Neuronal stem cell (in vitro differentiated cells): Measurements from ENCODE around the gene TFE3.
A peak's percentile ranks its signal among the peaks of the same experiment; 100 is the strongest.

Source experiments
- DNase-seq: peaks from one replicate; pipeline ENCODE4 v3.0.0-alpha.2; 2013; ENCODE audit warnings: low spot score
- H2AFZ ChIP-seq: one replicate; pipeline ENCODE4 v1.6.1; 2013; ENCODE audit warnings: mild to moderate bottlenecking, low read length, inconsistent platforms
- H2AK5ac ChIP-seq: 2 replicates; pipeline ENCODE4 v1.6.1; 2013; ENCODE audit warnings: low read depth, mild to moderate bottlenecking, inconsistent platforms, low read length, moderate library complexity, mixed read lengths
- H2BK120ac ChIP-seq: 2 replicates; pipeline ENCODE4 v1.6.1; 2013; ENCODE audit warnings: low read depth, mild to moderate bottlenecking, inconsistent platforms, low read length, moderate library complexity, mixed read lengths
- H2BK12ac ChIP-seq: one replicate; pipeline ENCODE4 v1.6.1; 2013; ENCODE audit warnings: low read length, inconsistent platforms
- H2BK15ac ChIP-seq: 2 replicates; pipeline ENCODE4 v1.6.1; 2013; ENCODE audit warnings: mild to moderate bottlenecking, low read length, inconsistent platforms, mixed read lengths
- H2BK5ac ChIP-seq: one replicate; pipeline ENCODE4 v1.6.1; 2013; ENCODE audit warnings: inconsistent platforms, mild to moderate bottlenecking, low read length, moderate library complexity
- H3K14ac ChIP-seq: one replicate; pipeline ENCODE4 v1.6.1; 2013; ENCODE audit warnings: low read length, inconsistent platforms
- H3K18ac ChIP-seq: 2 replicates; pipeline ENCODE4 v1.6.1; 2013; ENCODE audit warnings: low read length, inconsistent platforms
- H3K23ac ChIP-seq: 2 replicates; pipeline ENCODE4 v1.6.1; 2013; ENCODE audit warnings: low read depth, mild to moderate bottlenecking, mixed read lengths, low read length, inconsistent platforms; ENCODE audit not compliant: poor library complexity
- H3K27ac ChIP-seq: replicated peaks from 3 replicates; pipeline ENCODE4 v1.5.1; 2013; ENCODE audit warnings: low read length, inconsistent platforms
- H3K27me3 ChIP-seq, 3 experiments: 2 replicates each; pipeline ENCODE4 v1.6.1; 2013; ENCODE audit warnings: low read length in 3 of 3, mild to moderate bottlenecking in 2 of 3, inconsistent platforms in 1 of 3, low read depth in 1 of 3, mixed read lengths in 1 of 3, moderate library complexity in 1 of 3; ENCODE audit not compliant: control insufficient read depth in 3 of 3, insufficient read depth in 3 of 3
- H3K36me3 ChIP-seq, 2 donors: replicated peaks in 1 of 2; 2 replicates each; pipeline ENCODE4 v1.6.1; 2013; ENCODE audit warnings: low read length in 2 of 2; ENCODE audit not compliant: control insufficient read depth in 2 of 2, insufficient read depth in 2 of 2
- H3K4ac ChIP-seq: 2 replicates; pipeline ENCODE4 v1.6.1; 2013; ENCODE audit warnings: inconsistent platforms, mild to moderate bottlenecking, low read length, moderate library complexity
- H3K4me1 ChIP-seq, 2 donors: 1 replicate in 1 of 2; 2 replicates in 1 of 2; pipeline ENCODE4 v1.6.1; 2013; ENCODE audit warnings: low read length in 2 of 2, low read depth in 1 of 2; ENCODE audit not compliant: control insufficient read depth in 2 of 2, insufficient read depth in 1 of 2
- H3K4me2 ChIP-seq: one replicate; pipeline ENCODE4 v1.6.1; 2013; ENCODE audit warnings: mild to moderate bottlenecking, low read length, inconsistent platforms; ENCODE audit not compliant: insufficient read depth, poor library complexity, severe bottlenecking
- H3K4me3 ChIP-seq, 2 donors: 2 replicates each; pipeline ENCODE4 v1.5.1; 2013; ENCODE audit warnings: low read length in 2 of 2, mild to moderate bottlenecking in 2 of 2, inconsistent platforms in 1 of 2, moderate library complexity in 1 of 2
- H3K79me1 ChIP-seq: one replicate; pipeline ENCODE4 v1.6.1; 2013; ENCODE audit warnings: low read depth, mild to moderate bottlenecking, inconsistent platforms, low read length, moderate library complexity
- H3K9ac ChIP-seq: one replicate; pipeline ENCODE4 v1.6.1; 2013; ENCODE audit warnings: mild to moderate bottlenecking, low read depth, low read length, inconsistent platforms; ENCODE audit not compliant: poor library complexity
- H3K9me3 ChIP-seq, 2 donors: replicated peaks in 1 of 2; 2 replicates each; pipeline versions ENCODE3 to v1.6.1; 2013; ENCODE audit warnings: low read length in 2 of 2, mild to moderate bottlenecking in 2 of 2, inconsistent platforms in 1 of 2, low read depth in 1 of 2, mixed read lengths in 1 of 2, moderate library complexity in 1 of 2; ENCODE audit not compliant: control insufficient read depth in 2 of 2, insufficient read depth in 1 of 2
- H4K8ac ChIP-seq: one replicate; pipeline ENCODE4 v1.6.1; 2013; ENCODE audit warnings: low read depth, mild to moderate bottlenecking, inconsistent platforms, low read length, moderate library complexity
- H4K91ac ChIP-seq: one replicate; pipeline ENCODE4 v1.6.1; 2013; ENCODE audit warnings: low read length, low read depth, mild to moderate bottlenecking, inconsistent platforms; ENCODE audit not compliant: poor library complexity
- WGBS, 2 donors: extraction: QIAGEN DNeasy Blood & Tissue Kit; methylation state at CpG; one replicate each; pipeline ENCODE4 v1.1.7; 2013; ENCODE audit warnings: missing lambda C conversion rate in 2 of 2, mixed read lengths in 1 of 2; ENCODE audit not compliant: insufficient read length in 2 of 2, insufficient replicate concordance in 1 of 2; ENCODE audit errors: extremely low coverage in 2 of 2; 5-methylcytosine and 5-hydroxymethylcytosine counted together

The TFE3 gene

DNA sequence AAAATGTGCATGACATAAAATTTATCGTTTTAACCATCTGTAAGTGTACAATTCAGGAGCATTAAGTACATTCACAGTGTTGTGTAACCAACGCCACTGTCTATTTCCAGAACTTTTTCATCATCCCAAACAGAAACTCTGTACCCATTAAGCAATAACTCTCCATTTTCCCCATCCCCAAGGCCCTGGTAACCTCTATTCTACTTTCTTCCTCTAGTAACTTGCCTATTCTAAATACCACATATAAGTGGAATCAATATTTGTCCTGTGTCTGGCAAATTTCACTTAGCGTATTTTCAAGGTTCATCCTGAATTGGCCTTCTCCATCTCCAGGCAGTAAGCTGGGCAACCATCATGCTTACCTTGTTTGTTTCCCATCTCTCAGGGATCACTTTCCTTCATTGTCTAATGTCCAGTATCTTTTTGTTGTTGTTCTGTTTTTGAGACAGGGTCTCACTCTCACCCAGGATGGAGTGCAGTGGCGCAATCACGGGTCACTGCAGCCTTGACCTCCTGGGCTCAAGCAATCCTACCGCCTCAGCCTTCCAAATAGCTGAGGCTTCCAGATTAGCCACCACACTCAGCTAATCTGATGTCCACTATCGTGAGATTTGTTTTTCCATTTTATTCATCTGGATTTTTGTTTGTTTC, 23.4 kb downstream of the TFE3 start:
- H4K91ac ChIP-seq, result no peak overlapping the region
- no peaks in the 10 kb centered on the region for H3K79me1 ChIP-seq
- no peak overlapping the region for H3K23ac ChIP-seq
- no peak for DNase-seq
- H2BK12ac ChIP-seq, result no peak overlapping the region
- H3K9ac ChIP-seq, result no peak overlapping the region
- H3K4me2 ChIP-seq, result no peak overlapping the region
- H2AK5ac ChIP-seq, result no peak overlapping the region
- no peak overlapping the region for H3K14ac ChIP-seq
- H3K18ac ChIP-seq, result no peak overlapping the region
- H3K9me3 ChIP-seq, result no peaks in the 10 kb centered on the region
- no peak overlapping the region for H2BK5ac ChIP-seq
- no peaks in the 10 kb centered on the region for H3K4me1 ChIP-seq
- no peak overlapping the region for H3K4ac ChIP-seq
- no peak overlapping the region for H2BK15ac ChIP-seq
- no peaks in the 10 kb centered on the region for H3K36me3 ChIP-seq
- no peak overlapping the region for H3K27ac ChIP-seq
- no CpG with 5 or more reads among the region's 7 CpGs for WGBS, 2 donors
- no peak overlapping the region for H4K8ac ChIP-seq
- H3K27me3 ChIP-seq, result no peaks in the 10 kb centered on the region
- no peak overlapping the region for H2BK120ac ChIP-seq
- H2AFZ ChIP-seq, result no peak overlapping the region
- H3K4me3 ChIP-seq, result no peak overlapping the region

DNA sequence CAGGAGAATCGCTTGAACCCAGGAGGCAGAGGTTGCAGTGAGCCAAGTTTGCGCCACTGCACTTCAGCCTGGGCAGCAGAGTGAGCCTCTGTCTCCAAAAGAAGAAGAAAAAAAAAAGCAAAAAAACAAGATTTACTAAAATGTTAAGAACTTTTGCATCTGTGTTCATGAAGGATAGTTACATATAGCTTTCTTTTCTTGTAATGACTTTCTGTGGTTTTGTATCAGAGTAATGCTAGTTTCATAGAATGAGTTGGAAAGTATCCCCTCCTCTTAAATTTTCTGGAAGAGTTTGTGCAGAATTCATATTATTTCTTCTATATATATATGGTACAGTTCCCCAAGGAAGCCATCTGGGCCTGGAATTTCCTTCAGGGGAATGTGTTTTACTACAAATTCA, 24.1 kb downstream of the TFE3 start:
- H3K27me3 ChIP-seq, result no peaks in the 10 kb centered on the region
- H2BK15ac ChIP-seq, result no peak overlapping the region
- H2AK5ac ChIP-seq, result no peak overlapping the region
- H2AFZ ChIP-seq, result no peak overlapping the region
- H3K18ac ChIP-seq, result no peak overlapping the region
- no CpG with 5 or more reads among the region's 2 CpGs for WGBS, 2 donors
- H3K9ac ChIP-seq, result no peak overlapping the region
- no peak overlapping the region for H3K23ac ChIP-seq
- no peak overlapping the region for H3K4me3 ChIP-seq
- no peak for DNase-seq
- H3K4me2 ChIP-seq, result no peak overlapping the region
- H4K8ac ChIP-seq, result no peak overlapping the region
- no peaks in the 10 kb centered on the region for H3K9me3 ChIP-seq
- no peak overlapping the region for H3K27ac ChIP-seq
- H2BK12ac ChIP-seq, result no peak overlapping the region
- no peak overlapping the region for H2BK5ac ChIP-seq
- H3K4ac ChIP-seq, result no peak overlapping the region
- H2BK120ac ChIP-seq, result no peak overlapping the region
- no peak overlapping the region for H3K14ac ChIP-seq
- H4K91ac ChIP-seq, result no peak overlapping the region
- H3K79me1 ChIP-seq, result no peaks in the 10 kb centered on the region
- no peaks in the 10 kb centered on the region for H3K36me3 ChIP-seq
- H3K4me1 ChIP-seq, result no peaks in the 10 kb centered on the region

DNA sequence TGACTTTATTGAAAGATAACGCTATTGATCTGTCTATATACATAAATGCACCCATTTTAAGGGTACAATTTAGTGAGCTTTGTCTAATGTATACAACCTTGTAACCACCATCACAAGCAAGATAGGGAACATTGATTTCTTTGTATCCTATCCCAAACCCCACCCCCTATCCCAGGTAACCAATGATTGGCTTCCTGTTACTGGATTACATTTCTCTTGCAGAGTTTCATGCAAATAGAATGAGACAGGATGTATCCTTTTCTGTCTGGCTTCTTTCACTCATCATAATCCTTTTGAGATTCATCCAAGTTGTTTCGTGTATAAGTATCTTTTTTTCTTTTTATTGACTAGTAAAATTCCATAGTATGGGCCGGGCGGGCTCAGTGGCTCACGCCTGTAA, 39.5 kb downstream of the TFE3 start:
- H3K27me3 ChIP-seq, result no peaks in the 10 kb centered on the region
- H3K9me3 ChIP-seq, result no peaks in the 10 kb centered on the region
- H3K36me3 ChIP-seq, result peaks cover 2 to 11% of the 10 kb centered on the region in 2 donors
- H3K4me1 ChIP-seq, result no peaks in the 10 kb centered on the region
- H2BK12ac ChIP-seq, result no peak overlapping the region
- no peak overlapping the region for H3K4ac ChIP-seq
- H2BK120ac ChIP-seq, result no peak overlapping the region
- H3K9ac ChIP-seq, result no peak overlapping the region
- H3K79me1 ChIP-seq, result peaks cover 4% of the 10 kb centered on the region
- H2AFZ ChIP-seq, result no peak overlapping the region
- H3K4me2 ChIP-seq, result no peak overlapping the region
- H3K27ac ChIP-seq, result no peak overlapping the region
- no CpG with 5 or more reads among the region's 5 CpGs for WGBS, 2 donors
- H2AK5ac ChIP-seq, result no peak overlapping the region
- no peak overlapping the region for H3K4me3 ChIP-seq
- H3K18ac ChIP-seq, result no peak overlapping the region
- no peak overlapping the region for H2BK5ac ChIP-seq
- H3K14ac ChIP-seq, result no peak overlapping the region
- H4K8ac ChIP-seq, result no peak overlapping the region
- no peak overlapping the region for H2BK15ac ChIP-seq
- no peak overlapping the region for H3K23ac ChIP-seq
- no peak for DNase-seq
- no peak overlapping the region for H4K91ac ChIP-seq

DNA sequence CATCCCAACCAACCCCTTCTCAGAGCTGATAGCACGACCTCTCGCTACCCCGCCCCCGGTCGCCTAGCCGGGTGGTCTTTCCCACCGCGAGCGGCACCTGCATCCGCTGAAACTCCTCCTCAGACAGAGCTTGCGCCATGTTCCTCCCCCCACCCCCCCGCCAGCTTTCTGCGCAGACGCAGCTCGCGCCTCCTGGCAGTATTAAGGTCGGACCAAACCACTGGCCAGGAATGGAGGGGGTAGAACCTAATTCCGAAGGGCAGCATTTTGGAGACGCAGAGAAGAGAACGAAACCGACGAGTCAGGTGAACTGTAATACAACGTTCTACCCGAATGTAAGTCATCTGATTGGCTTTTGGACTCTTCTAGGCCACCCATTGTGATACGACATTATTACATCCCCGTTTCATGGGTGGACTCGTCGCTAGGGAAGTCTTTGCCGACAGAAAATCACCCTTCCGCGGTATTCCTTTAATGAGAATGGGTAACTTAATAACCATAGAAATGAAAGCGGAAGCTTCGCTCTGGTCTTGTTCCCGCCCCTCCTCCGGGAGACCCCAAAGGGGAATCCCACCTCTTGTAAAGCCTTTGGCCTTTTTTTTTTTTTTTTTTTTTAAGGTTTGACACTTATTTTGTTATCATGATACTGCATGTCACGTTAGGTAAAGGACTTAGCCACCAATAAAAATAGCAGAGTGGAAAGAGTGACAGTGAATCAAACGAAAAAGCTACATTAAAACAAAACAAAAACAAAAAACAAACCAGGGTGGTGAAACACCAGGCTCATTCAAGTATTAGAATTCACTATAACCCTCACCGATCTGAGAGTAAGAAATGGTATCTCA, 40.8 kb downstream of the TFE3 start, which contains the start of gene GRIPAP1:
TSS of gene GRIPAP1 (minus strand) at position 174 of the 845 bp plus-strand sequence. CDS start at position 139, 35 bp downstream.
- Histone ChIP-seq H3K4ac (no peak within 1 kb of the TSS), H3K4me3 (peak within 1 kb of the TSS; percentile 68 to 97)
- WGBS, 2 donors, result no CpG with 5 or more reads among the region's 38 CpGs

More for the DNA sequence above, 40.8 kb downstream of the TFE3 start, which contains the start of gene GRIPAP1:
- Histone ChIP-seq H2BK12ac (no peak within 1 kb of the TSS), H4K8ac (no peak within 1 kb of the TSS), H2AFZ (peak within 1 kb of the TSS; percentile 80), H3K27me3 (no peaks in the 10 kb centered on the region), H3K27ac (peak within 1 kb of the TSS; percentile 80), H3K9me3 (no peaks in the 10 kb centered on the region), H2BK15ac (no peak within 1 kb of the TSS), H3K14ac (no peak within 1 kb of the TSS), H3K4me1 (no peaks in the 10 kb centered on the region), H2AK5ac (no peak within 1 kb of the TSS), H2BK120ac (no peak within 1 kb of the TSS), H3K23ac (no peak within 1 kb of the TSS), H3K18ac (peak within 1 kb of the TSS; percentile 93), H2BK5ac (no peak within 1 kb of the TSS), H4K91ac (no peak within 1 kb of the TSS), H3K36me3 (peaks cover 12 to 25% of the 10 kb centered on the region in 2 donors), H3K9ac (peak within 1 kb of the TSS; percentile 84), H3K79me1 (peaks cover 4% of the 10 kb centered on the region), H3K4me2 (peak within 1 kb of the TSS; percentile 45)
- DNase-seq, result peak; percentile 88
